HG03135 (cell line): Measurements from ENCODE around the gene DCPS.
A peak's percentile ranks its signal among the peaks of the same experiment; 100 is the strongest.
"Not testable (repeated sequence)": the region's sequence is repeated elsewhere in the genome, so short reads cannot be mapped to it uniquely, and the experiment has no call there.

Experiments
- ATAC-seq: cut with Tn5 transposase; IDR thresholded peaks from one replicate; pipeline ENCODE4 v1.9.1; 2021; ENCODE audit warnings: mild to moderate bottlenecking, moderate library complexity; ENCODE audit not compliant: unreplicated experiment

DCPS gene, protein sequence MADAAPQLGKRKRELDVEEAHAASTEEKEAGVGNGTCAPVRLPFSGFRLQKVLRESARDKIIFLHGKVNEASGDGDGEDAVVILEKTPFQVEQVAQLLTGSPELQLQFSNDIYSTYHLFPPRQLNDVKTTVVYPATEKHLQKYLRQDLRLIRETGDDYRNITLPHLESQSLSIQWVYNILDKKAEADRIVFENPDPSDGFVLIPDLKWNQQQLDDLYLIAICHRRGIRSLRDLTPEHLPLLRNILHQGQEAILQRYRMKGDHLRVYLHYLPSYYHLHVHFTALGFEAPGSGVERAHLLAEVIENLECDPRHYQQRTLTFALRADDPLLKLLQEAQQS

DNA sequence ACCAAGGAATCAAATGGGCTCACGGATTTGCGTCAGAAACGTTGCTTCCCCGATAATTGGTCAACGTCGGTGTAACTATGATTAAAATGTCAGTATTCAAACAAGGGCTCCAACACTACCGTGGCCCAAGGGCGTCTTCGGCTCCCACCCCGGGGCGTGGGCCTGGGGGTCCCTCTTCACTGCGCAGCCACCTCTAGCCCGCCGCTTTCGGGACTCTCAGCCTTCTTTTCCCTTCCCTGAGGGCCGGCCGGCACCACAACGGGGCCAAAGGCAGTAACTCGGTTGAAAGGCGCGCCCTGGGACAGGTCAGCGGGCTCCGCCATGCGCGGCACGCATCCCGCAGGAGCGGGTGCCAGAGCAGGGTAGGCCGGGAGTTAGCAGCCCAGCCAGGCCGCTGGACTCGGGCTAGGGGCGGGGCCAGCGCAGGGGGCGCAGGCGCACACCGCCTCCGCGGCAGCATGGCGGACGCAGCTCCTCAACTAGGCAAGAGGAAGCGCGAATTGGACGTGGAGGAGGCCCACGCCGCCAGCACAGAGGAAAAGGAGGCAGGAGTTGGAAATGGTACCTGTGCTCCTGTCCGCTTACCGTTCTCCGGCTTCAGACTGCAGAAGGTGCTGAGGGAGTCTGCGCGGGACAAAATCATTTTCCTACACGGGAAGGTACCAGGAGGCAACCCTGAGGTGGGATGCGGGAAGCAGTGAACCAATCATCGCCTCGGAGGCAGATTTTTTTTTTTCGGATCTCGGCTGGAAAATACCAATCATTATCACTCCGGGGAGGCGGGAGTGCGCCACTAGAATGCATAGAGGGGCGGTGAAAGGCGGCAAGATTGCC is at the start of gene DCPS:
Gene DCPS (plus strand): TSS at position 438 of the 834 bp plus-strand sequence. CDS start 21 bp downstream, at position 459.
- ATAC-seq, result peak; percentile 88

DNA sequence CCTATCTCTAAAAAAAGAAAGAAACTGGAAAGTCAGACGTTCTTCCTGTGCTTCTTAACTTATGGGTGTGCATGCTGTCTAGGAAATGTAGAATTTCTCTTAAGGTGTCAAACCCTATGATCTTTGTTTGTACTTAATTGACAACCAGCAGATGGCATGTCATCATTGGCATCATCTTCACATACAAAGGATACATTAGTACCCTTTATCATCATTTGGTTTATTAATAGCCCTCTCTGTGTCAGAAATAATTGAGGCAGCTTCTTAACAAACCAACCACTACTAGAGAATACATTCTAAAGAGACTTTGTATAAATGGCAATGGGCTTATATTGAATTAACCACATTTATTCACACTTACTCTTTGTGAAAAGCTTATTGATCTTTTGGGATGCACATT is 49.0 kb upstream of the DCPS start:
- no peak for ATAC-seq

DNA sequence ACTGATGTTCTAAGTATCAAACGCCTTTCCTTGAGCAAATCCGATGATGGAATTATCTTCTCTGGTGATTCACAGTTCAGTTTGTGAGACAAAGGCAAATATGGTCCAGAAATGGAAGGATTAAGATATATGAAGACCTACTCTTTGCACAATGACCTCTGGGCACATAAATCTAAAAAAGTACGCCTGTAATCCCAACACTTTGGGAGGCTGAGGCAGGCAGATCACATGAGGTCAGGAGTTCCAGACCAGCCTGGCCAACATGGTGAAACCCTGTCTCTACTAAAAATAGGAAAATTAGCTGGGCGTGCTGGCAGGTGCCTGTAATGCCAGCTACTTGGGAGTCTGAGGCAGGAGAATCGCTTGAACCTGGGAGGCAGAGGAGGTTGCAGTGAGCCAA is 48.4 kb upstream of the DCPS start:
- not testable (repeated sequence) for ATAC-seq

DNA sequence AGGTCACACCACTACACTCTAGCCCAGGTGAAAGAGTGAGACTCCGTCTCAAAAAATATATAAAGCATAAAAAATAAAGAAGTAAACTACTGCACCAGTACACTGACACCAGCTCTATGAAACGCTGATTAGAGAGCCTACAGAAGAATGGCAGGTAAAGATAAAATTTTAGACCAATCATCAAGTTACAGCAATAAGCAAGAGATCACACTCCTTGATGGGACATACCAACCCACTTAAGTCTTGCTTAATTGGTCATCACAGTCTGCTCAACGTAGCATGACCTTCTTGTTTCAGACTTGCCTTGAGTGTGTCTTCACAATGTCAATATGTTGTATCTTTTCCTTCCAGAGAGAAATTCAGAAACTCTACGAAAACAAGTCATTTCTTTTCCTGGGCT is 47.6 kb upstream of the DCPS start:
- no peak for ATAC-seq

DNA sequence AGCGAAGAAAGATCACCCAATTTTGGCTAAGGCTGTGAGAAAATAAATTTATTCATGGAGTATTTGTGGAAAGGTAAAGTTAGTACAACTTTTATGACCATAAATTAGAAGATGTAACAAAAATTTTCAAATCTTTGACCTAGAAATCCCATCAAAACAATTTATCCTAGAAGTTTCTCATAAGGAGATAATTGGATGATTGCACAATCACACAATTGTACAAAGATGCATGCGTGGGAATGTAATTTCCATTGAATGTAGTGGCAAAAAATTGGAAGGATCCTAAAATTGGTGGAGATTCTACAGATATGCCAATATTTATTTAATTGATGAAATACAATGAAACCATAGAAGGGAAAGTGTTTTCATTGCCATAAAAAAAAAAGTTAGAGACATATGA is 46.7 kb upstream of the DCPS start:
- no peak for ATAC-seq

DNA sequence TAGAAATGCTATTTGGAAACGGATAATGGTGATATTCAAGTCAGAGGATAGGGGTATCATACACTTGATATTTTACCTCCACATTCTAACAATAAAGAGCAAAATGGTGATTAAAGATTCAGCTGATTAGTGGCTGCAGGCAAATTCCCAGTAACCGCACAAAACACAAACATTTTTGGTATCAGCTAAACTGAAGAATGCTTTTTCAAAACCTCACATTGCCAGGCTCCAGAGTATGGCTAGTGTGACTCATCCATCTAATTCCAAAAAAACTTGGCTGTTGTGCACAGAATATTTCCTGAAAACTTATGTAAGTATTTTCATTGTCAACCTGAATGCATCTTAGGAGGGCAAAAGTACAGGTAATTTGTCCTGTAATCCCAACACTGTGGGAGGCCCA is 46.1 kb upstream of the DCPS start:
- no peak for ATAC-seq

DNA sequence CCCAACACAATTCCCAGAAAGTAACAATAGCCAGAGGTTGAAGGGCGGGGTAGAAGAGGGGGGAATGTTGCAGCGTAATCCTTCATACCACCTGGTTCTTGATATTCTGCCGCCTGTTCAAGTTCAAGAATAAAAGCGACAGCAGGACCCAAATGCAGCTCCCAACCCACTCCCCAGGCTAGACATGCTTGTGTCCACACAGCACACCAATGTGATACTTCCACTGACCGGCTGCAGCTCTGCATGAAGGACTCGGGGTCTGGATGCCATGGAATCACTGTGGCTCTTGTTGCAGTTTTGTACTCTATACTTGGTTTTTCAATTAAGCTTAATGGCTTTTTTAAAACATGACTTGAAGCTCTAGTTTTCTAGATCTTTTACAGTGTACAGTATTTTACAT is 41.6 kb upstream of the DCPS start:
- no peak for ATAC-seq

DNA sequence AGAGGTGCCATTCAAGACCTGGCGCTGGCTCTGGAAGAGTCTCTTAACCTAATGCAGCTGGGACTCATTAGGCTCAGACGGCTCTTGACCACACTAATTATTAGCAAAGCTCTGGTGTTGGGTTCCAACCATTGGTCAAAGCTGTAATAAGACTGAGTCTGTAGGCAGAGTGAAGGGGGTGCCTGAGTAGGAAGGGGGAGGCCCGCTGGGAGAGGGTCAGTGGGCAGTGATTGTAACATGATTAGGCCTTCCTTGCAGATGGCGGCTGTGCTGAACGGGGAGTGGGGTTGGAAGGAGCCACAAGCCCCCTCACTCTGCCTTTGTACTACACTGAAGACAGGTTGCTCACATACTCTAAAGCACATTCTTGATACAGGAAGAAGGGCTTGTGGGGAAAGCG is 40.4 kb upstream of the DCPS start:
- no peak for ATAC-seq

DNA sequence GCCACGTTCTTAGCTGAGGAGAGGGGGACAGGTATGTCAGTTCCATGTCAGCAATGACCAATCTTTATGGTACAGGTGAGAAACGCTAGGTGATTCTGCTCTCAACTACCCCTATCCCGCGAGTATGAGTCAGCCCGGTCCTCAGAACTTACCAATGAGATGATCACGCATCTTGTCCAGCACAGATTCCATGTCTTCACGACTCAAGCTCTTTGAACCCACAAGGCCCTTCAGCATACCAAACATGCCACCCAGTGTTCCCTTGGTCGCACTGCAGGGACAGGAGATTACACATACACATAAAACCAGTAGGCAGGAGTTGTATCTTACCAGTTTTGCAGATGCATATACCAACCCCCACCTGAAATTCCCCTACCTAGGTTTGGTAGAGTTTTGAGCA is 38.0 kb upstream of the DCPS start:
- no peak for ATAC-seq

DNA sequence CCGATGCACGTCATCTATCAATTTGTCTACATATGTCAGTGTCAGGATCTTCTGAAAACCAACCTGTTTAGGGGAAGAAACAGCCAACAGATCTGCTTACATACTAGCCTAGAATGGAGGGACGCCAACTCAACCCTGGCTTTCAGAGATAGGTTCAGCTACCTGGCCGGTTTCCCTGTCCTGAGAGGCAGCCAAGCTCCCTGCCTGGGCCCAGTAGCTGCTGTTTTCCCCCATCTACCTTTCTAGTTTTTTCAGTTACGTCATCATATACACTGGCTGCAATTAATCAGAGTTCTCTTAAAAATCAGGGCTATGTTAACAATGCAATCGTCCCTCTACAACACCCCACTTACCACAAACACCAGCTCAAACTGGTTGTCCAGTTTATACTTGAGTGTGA is 36.2 kb upstream of the DCPS start:
- no peak for ATAC-seq

DNA sequence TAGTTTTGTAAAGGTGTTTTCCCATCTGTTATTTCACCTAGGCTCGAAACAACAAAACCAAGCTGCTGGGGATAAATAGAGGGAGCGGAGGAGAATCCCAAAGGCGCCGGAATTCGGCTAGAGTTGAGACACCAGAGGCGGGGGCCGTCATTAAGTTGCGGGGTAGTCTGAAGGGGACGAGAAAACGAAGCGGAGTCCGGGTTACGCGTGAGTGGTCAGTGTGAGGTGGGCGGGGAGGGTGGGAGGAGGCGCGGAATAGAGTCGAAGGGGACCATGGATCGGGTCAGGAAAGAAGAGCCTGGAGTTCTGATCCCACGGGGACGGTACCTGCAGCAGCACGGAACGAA is 35.5 kb upstream of the DCPS start:
- no peak for ATAC-seq

DNA sequence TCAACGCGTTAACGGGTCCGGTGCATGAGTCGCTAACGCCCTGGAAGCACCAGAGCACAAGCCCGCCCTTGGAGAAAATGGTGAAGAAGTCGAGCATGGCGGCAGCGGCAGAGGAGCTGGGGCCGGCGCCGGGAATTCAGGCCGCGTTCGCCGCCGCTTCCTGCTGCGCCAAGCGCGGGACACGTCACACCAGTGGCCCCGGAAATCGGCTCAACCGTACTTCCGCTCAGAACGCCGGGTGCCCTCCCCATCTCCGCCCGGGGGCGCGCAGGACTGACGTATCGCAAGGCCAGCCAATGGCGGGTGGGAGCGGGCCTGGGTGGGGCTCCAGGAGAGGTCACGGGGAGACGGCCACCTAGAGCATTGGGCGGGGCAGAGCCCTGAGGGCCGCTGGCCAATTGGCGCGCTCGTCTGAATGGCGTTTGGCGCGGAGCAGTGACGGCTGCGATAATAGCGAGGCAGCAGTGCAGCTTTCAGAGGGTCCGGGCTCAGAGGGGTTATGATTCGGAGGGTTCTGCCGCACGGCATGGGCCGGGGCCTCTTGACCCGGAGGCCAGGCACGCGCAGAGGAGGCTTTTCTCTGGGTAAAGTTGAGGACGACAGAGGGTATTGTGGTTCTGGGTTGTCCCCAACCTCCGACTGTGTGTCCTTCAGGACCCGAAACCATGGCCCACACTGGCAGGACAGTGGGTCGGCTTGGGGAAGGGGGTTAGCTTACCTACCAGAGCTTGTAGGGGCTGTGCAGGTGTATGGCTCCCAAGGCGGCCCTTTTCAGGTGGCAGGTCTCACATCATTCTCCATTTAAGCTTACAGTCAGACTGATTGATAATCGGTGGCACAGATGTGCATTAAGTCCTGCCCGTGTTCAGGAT is 34.9 kb upstream of the DCPS start, which contains the start of the genes FOXRED1 and SRPRA:
Gene FOXRED1 (plus strand): TSS at position 447 of the 872 bp plus-strand sequence. CDS start 53 bp downstream, at position 500.
Gene SRPRA (minus strand): TSS at position 188 of the 872 bp plus-strand sequence. CDS start 91 bp downstream, at position 97.
- peak; percentile 99 for ATAC-seq

DNA sequence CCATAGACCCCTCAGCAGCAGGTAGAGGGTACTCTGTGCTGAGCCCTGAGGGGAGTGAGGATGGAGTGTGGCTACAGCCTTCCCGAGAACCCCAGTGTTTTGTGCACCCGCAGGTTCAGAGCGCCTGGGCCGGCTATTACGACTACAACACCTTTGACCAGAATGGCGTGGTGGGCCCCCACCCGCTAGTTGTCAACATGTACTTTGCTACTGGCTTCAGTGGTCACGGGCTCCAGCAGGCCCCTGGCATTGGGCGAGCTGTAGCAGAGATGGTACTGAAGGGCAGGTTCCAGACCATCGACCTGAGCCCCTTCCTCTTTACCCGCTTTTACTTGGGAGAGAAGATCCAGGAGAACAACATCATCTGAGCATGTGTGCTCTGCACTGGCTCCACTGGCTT is 26.5 kb upstream of the DCPS start:
- no peak for ATAC-seq

DNA sequence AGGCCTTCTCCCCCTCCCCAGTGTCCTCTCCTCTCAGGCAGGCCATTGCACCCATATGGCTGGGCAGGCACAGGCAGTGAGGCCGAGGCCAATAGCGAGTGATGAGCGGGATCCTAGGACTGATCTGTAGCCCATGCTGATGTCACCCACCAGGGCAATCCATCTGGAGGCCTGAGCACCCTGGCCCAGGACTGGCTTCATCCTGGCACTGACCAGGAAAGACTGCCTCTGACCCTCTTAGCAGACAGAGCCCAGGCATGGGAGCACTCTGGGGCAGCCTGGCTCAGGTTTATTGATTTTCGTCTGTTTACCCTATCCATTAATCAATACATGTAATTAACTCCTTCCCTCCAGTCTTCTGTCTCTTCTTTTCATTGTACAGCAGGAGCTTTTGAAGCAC is 26.1 kb upstream of the DCPS start:
- ATAC-seq, result no peak

DNA sequence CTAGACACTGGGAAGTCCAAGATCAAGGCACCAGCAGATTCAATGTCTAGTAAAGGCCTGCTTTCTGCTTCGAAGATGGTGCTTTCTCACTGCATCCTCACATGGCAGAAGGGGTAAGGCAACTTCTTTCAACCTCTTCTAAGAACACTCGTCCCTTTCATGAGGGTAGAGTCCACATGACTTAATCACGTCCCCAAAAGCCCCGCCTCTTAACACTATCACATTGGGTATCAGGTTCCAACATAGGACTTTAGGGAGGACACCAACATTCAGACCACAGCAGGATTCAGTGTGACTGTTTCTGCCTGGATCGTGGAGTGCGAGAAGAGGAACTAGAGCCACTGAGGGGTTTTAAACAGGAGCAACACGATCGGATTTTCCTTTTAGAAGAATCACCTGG is 24.7 kb upstream of the DCPS start:
- ATAC-seq, result no peak

DNA sequence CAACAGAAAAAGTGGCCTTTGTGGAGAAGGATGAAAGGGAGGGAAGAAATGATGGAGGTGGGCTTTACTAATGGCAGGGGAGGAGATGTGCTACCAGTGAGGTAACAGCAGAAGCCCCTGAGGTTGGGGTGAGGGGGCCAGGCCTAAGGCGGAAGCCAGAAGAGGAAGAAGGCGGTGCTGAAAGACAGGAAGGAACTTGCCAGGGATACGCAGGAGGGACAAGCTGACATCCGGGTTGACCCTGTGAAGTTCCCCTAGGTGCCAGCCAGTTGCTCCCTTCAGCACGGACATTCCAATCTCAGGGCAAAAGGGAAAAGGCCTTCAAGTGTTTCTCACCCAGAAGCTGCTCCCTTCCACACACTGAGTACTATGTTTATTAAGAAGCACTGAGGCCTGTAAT is 23.3 kb upstream of the DCPS start:
- ATAC-seq, result no peak

DNA sequence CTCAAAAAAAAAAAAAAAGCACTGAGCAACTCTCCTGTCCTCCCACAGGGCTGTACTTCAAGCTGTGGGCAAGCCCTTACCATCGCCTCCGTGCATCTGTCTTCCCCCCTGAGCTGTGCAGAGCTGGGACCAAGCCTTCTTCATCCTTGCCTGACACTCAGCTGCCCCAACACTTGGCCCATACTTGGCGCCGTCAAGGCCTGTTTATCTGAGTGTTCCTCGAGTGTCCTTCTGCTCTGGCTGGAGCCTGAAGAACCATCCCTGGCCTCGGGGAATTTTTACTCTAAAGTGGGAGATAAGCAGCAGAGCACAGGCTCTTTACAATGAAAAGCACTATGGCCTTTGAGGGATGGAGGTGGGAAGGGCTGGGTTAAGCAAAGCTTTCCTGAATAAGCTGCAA is 22.6 kb upstream of the DCPS start:
- ATAC-seq, result no peak

DNA sequence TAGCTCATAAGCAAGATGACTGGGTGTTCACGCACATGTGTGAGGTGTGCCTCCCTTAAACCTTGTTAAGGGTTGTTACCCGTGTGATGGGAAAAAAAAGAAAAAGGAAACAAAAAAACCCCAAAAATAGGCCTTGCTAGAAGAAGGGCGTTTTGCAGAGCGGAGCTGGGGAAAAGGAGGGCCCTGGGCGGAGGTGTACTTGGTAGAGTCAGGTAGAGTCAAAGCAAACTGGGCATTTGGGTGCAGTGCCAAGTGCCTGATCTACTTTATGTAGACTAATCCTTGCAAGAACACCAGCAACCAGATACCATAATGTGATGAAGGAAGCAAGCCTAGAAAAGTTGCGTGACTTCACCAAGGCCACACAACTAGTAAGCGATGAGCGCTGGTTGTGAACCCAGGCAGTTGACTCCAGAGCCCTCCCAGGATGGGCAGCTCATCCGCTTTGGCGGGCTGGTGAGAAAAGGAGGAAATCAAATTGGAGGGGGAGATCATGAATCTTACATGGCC is 22.1 kb upstream of the DCPS start:
- no peak for ATAC-seq

DNA sequence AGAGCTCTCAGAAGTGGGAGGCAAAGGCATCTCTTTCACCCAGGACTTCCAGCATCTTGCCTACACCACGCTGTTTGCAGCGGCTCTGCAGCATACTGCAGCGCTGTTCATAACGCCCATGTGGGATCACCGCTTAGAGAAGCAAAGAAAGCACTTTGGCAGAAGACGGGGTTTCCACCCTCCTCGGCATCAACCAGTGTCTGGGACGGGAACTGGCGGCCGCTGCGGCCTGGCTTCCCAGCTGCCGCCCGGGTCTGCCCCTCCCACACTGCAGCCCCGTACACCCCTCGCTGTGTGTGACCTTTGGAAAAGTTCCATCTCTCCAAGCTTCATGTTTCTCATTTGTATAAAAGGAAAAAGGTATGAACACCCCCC is 21.5 kb upstream of the DCPS start:
- ATAC-seq, result peak; percentile 30

DNA sequence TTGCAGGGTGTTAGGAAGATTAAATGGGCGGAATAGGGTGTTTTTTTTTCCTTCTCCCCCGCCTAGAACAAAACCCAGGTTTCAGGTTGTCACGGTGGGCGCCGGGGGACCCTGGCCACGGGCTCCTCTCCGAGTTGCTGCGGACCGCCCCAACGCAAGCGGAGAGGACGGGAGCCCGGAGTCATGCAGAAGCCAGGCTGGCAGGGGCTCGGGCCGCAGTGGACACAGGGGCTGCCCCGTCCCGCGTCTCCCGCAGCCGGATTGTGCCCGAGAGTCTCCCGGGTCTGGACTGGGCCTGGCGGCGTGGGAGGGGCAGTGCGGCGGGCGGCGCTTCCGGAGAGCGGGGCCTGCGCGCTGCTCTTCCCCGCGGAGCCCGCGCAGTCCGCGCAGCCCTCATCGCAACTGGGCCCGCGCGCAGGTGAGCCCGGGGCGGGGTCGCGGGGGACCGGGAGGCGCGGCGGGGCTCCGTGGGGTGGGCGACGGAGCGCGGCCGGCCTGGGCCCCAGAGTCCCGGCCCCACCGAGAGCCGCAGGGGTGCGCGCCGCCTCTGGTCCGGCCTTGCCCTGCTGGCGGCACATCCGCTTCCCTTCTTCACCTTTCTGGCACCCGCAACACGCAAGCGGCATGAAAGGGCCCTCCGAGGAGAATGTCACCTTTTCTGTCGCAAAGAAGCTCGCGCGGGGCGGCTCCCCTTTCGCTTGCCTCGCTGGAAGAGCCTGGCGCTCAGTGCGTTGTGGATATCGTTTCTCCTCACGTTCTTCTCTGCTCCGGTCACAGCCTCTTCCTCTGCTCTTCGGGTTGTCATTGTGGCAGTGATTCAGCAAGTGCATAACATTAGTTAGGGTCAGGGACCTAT is 20.9 kb upstream of the DCPS start, which contains the start of gene TIRAP:
Gene TIRAP (plus strand): TSS at position 358 of the 856 bp plus-strand sequence. CDS start 7,802 bp downstream, outside the sequence.
- peak; percentile 56 for ATAC-seq
